Lower leg skin (tissue), 4 donors: ENCODE results near the gene CHST9. TPM values are rescaled to one million over a fixed set of nuclear protein-coding genes. Genes with fewer than 3 reads are reported as not detected.
"Not testable (repeated sequence)": the region's sequence is repeated elsewhere in the genome, so short reads cannot be mapped to it uniquely, and the experiment has no call there.

Source experiments
- DNase-seq, 2 donors: peaks; one replicate each; pipeline ENCODE4 v3.0.0-alpha.2; 2019; ENCODE audit warnings: low spot score in 2 of 2
- H3K4me3 ChIP-seq: fragments of 200-600 bp; sonication (generic); 2 replicates; pipeline ENCODE4 v1.5.1; 2017; ENCODE audit warnings: mild to moderate bottlenecking, low read depth; ENCODE audit not compliant: poor library complexity, severe bottlenecking
- CTCF ChIP-seq, 3 donors: fragments of 450-650 bp; IDR thresholded peaks; one replicate each; pipeline ENCODE4 v1.5.1; 2016; ENCODE audit warnings: antibody characterized with exemption in 3 of 3, mild to moderate bottlenecking in 3 of 3, moderate library complexity in 2 of 3
- POLR2A ChIP-seq, 2 donors: fragments of 450-650 bp; IDR thresholded peaks; one replicate each; pipeline ENCODE4 v1.6.1; 2016 to 2017; ENCODE audit warnings: antibody characterized with exemption in 2 of 2, mild to moderate bottlenecking in 1 of 2, moderate library complexity in 1 of 2
- WGBS, 2 donors: methylation state at CpG; one replicate each; pipeline ENCODE4 v1.1.5; 2018; 5-methylcytosine and 5-hydroxymethylcytosine counted together
- intact Hi-C: fragments of 100-400 bp; cut with DNase I; formaldehyde crosslinking; loops from one replicate; pipeline ENCODE4 v1.15.0; 2023; ENCODE audit warnings: low total_unique reads
- total RNA-seq, 4 donors: library from RNA; depleted of rRNA; stranded (reverse); fragments of >200 nt; gene quantifications; one replicate each; pipeline ENCODE4 v1.1.0, GENCODE V29; 2016

The CHST9 gene
- total RNA-seq, 4 donors from 2014 or later = 0.06 to 0.20 (median 0.08) TPM; not detected in 1

DNA sequence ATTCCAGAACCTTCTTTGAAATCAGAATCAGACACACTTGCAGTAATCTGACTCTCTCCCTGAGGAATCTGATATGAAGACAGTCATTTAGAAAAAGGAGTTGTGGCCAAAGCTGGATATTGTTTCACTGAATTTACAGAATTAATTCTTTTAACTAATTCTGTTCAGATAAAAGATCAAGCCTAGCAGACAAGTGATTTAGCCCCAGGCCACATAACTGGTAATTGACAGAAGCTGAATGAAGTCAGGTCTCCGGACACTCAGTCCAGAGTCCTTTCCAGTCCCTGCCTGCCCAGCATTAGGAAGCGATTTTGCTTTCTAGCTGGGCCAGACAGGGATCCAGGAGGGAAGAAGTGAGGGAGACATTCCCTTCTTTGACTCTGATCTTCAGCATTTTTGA, 208.9 kb downstream of the CHST9 start:
- TF ChIP-seq POLR2A (IDR thresholded peaks at IDR 0.05) (no peak), CTCF (IDR thresholded peaks at IDR 0.05) (no peak)
- WGBS, 2 donors = 83 to 88% methylated on average over 2 of the region's 2 CpGs

GRCh38 chr18:26972549-26972948, 212.6 kb downstream of the CHST9 start:
- DNase-seq, intact Hi-C loops, H3K4me3 ChIP-seq: not testable (repeated sequence)
- WGBS, 2 donors = 90 to 91% methylated on average over 15 of the region's 15 CpGs

More for the DNA sequence above, 208.9 kb downstream of the CHST9 start:
- no peak for DNase-seq
- no peak overlapping the region for H3K4me3 ChIP-seq
- intact Hi-C loops = no loop called here

- TF ChIP-seq CTCF (IDR thresholded peaks at IDR 0.05) (no peak), POLR2A (IDR thresholded peaks at IDR 0.05) (no peak)
- no peak for DNase-seq
- no peak overlapping the region for H3K4me3 ChIP-seq
- 74 to 81% methylated on average over 8 of the region's 8 CpGs for WGBS, 2 donors
- intact Hi-C loops = no loop called here
These were observed 213.7 kb downstream of the CHST9 start for GRCh38 chr18:26971409-26971808.

- intact Hi-C loops = no loop called here
- H3K4me3 ChIP-seq = no peak overlapping the region
- DNase-seq = no peak
- no peak for TF ChIP-seq CTCF (IDR thresholded peaks at IDR 0.05)
- no peak for TF ChIP-seq POLR2A (IDR thresholded peaks at IDR 0.05)
- 70 to 74% methylated on average over 4 of the region's 4 CpGs for WGBS, 2 donors
These were observed 214.5 kb downstream of the CHST9 start for GRCh38 chr18:26970637-26971036.

GRCh38 chr18:26965206-26965605, 219.9 kb downstream of the CHST9 start:
- WGBS, 2 donors = 79 to 83% methylated on average over 3 of the region's 3 CpGs
- intact Hi-C loops = no loop called here
- no peak for DNase-seq
- no peak overlapping the region for H3K4me3 ChIP-seq
- TF ChIP-seq POLR2A (IDR thresholded peaks at IDR 0.05) (no peak), CTCF (IDR thresholded peaks at IDR 0.05) (no peak)

DNA sequence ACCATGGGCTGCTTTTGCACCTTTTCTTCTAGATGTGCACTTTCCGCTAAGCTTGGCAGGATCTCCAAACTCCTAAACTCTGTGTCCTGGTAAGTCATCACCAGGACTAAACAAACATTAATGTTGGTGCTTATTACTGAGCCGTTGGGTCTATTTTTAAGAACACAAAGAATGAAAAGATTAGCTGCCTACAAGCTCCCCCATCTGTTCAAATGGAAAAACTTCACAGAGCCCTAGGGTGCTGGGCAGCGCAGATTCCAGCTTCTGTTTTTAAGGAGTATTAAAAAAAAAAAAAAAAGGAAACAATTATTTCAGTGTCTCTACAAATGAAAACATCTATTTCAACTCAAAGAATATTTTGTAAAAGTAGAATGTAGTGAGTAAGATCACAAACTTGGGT, 221.8 kb downstream of the CHST9 start:
- no peak for TF ChIP-seq POLR2A (IDR thresholded peaks at IDR 0.05)
- TF ChIP-seq CTCF (IDR thresholded peaks at IDR 0.05) = no peak
- DNase-seq = no peak
- 47 to 53% methylated on average over 3 of the region's 3 CpGs for WGBS, 2 donors
- H3K4me3 ChIP-seq = no peak overlapping the region
- intact Hi-C loops = no loop called here
